Activated CD8-positive, alpha-beta memory T cell treated with anti-CD3 and anti-CD28 coated beads, Interleukin-2, amount 50 U/mL, for 24 hours (primary cell): ENCODE measurements around the gene ARHGAP1.

Experiments used
- DNase-seq: peaks from one replicate; pipeline ENCODE4 v3.0.0-alpha.2; 2020; ENCODE audit errors: extremely low read depth

The ARHGAP1 gene

GRCh38 chr11:46640036-46640788 lies 60.2 kb downstream of the ARHGAP1 start:
- DNase-seq, result no peak

GRCh38 chr11:46639197-46639839 lies 61.1 kb downstream of the ARHGAP1 start:
- DNase-seq, result no peak

DNA sequence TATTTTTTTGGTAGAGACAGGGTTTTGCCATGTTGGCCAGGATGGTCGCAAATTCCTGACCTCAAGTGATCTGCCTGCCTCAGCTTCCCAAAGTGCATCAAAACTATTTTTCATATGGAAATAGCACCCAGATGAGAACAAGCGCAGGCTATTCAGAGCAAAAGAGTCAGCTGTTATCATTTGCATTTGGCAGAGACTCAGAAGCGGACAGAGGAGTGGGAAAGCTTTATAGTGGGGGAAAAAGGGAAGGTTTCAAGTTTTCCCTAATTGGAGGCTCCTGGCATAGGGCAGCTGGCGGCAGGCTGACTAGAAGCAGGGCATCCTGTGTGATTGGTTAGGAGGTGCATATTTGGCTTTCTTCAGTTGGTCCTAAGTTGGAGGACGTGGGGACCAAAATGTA lies 62.9 kb downstream of the ARHGAP1 start:
- no peak for DNase-seq

DNA sequence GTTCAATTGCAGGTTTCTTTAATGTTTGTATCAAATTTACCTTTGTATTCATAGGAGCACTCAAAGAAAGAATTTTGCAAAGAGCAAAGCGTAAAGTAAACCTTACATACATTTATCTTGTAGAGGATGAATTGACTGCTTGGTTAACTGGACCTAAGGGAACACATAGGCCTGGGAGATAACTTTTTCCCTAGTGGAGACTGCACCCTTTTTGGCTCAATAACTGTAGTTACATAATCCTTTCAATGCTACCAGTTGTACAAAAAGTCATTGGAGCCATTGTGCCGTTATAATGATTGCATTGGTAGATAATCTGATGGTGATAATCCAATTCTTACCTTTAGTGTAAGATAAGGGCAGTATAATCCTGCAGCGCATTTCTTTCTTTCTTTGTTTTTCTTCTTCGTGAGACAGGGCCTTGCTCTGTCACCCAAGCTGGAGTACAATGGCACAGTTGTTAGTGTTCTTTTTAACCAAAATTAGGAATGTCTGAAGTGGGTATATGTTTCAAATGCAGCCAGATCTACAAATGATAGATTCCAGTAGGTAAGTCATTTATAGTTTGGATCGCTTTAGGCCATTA lies 64.8 kb downstream of the ARHGAP1 start:
- DNase-seq, result no peak

DNA sequence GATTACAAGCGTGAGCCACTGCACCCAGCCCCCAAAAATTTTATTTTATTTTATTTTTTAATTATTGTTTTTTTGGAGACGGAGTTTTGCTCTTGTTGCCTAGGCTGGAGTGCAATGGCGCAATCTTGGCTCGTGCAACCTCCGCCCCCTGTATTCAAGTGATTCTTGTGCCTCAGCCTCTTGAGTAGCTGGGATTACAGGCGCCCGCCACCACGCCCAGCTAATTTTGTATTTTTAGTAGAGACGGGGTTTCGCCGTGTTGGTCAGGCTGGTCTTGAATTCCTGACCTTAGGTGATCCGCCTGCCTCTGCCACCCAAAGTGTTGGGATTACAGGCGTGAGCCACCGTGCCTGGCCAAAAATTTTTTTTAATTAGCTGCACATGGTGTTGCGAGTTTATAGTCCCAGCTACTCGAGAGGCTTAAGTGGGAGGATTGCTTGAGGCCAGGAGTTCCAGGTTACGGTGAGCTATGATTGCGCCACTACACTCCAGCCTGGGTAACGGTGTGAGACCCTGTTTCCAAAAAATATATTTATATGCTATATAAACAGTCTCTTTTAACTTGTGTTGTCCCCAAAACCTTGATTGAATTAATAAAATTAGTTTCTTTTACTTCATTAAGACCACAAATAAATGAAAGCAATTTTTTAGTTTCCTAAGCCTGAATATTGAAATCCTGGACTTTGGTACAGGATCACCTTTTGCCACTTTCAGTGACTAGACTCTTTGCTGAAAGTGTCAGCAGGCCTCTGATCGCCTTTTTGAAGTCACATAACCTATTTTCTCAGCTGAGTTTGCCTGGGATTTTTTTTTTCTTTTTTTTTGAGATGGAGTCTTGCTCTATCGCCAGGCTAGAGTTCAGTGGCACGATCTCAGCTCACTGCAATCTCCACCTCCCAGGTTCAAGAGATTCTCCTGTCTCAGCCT lies 66.9 kb downstream of the ARHGAP1 start:
- DNase-seq, result no peak

DNA sequence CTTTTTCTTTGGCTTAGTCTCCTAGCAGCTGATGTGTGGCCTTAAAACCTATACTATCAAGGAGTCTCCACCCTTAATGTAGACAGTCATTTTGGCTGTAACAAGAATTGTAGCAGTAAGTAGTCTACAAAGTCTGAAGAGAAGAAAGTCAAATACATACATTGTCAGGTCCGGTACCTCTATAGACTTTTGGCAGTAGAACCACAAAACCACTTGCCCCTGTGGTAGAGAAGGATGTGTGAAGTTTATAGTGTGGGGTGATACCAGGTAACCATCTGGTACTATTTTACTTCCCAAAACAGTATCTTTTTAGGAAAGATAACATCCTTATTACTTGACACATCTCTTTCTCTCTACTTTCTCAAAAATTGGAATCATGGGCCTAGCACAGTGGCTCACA lies 67.9 kb downstream of the ARHGAP1 start:
- no peak for DNase-seq

DNA sequence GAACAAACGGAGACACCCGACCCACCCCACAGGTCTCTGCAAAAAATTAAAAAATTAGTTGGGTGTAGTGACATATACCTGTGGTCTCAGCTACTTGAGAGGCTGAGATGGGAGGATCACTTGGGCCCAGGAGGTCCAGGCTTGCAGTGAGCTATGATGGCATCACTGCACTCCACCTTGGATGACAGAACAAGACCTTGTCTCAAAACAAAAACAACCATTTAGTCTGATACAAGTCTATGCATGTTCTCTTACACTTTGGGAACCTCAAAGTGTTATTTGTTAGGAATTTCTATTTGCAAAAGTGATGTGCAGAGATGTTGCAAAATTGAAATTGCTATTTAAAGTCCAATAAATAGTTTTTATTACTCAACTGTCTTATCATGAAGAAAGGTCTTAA lies 68.7 kb downstream of the ARHGAP1 start:
- no peak for DNase-seq

DNA sequence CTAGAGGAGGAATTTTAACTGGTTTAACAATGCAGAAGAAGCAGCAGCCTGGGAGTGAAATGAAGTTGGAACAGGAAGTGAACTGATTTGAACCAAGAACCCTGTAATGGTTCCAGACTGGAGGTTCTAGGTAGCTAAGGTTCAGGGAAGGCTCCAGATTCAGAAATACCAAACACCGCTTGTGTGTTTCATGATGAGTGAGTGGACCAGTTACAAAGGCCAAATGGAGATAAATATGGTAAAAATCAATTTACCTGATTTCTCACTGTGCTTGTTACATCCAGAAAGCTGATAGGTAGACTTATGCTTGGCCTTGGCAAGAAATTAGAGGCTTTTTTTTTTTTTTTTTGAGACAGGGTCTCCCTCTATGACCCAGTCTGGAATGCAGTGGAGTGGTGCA lies 70.2 kb downstream of the ARHGAP1 start:
- DNase-seq, result no peak

- DNase-seq, result no peak
These were observed 71.5 kb downstream of the ARHGAP1 start for GRCh38 chr11:46628961-46629360.
